ENCODE measurements around the gene ZNF142. TPM values are rescaled to one million over a fixed set of nuclear protein-coding genes. Genes with fewer than 3 reads are reported as not detected.

ZNF142 gene
- total and polyA plus RNA-seq, 4 experiments from 2014 or later = 1.9 to 54.5 (median 30.9) TPM

- Histone ChIP-seq H3K27me3 (ENCODE audit: insufficient read depth, low read length) (no peaks in the 10 kb centered on the region), H3K27ac (ENCODE audit: low read depth, low read length) (no peak overlapping the region), H3K9me3 (ENCODE audit: control insufficient read depth in 1 of 2, low read length in 2 of 2) (no peaks in the 10 kb centered on the region), H3K36me3 (ENCODE audit: insufficient read depth, low read length) (no peaks in the 10 kb centered on the region), H3K4me3 (ENCODE audit: low read length in 2 of 2) (no peak overlapping the region), H3K4me1 (ENCODE audit: insufficient read depth, low read length) (no peaks in the 10 kb centered on the region)
- Mint-ChIP-seq H3K4me3 (no peak overlapping the region), H3K36me3 (no peaks in the 10 kb centered on the region), H3K27ac (peak overlapping the region in 1 of 7 donors; percentile 70), H3K27me3 (no peaks in the 10 kb centered on the region), H3K4me1 (no peaks in the 10 kb centered on the region), H3K9me3 (peaks cover 0 to 2% (median 0%) of the 10 kb centered on the region in 8 donors)
- no peak for DNase-seq
- CTCF ChIA-PET (ENCODE audit: partially characterized antibody) = no interaction called here
- intact Hi-C loops (cut with micrococcal nuclease) = no loop called here
- POLR2A ChIA-PET (ENCODE audit: partially characterized antibody) = no interaction called here
Measured at GRCh38 chr2:218622606-218623365, 36.6 kb downstream of the ZNF142 start.

GRCh38 chr2:218621007-218621406 lies 38.4 kb downstream of the ZNF142 start:
- CTCF ChIA-PET (ENCODE audit: partially characterized antibody) = no interaction called here

GRCh38 chr2:218618102-218618860 lies 41.1 kb downstream of the ZNF142 start:
- Mint-ChIP-seq H3K9me3 (peaks cover 0 to 2% (median 0%) of the 10 kb centered on the region in 8 donors), H3K27me3 (no peaks in the 10 kb centered on the region), H3K4me3 (no peak overlapping the region), H3K36me3 (no peaks in the 10 kb centered on the region), H3K27ac (no peak overlapping the region), H3K4me1 (no peaks in the 10 kb centered on the region)
- Histone ChIP-seq H3K36me3 (ENCODE audit: insufficient read depth, low read length) (no peaks in the 10 kb centered on the region), H3K27me3 (ENCODE audit: insufficient read depth, low read length) (no peaks in the 10 kb centered on the region), H3K27ac (ENCODE audit: low read depth, low read length) (no peak overlapping the region), H3K4me1 (ENCODE audit: insufficient read depth, low read length) (no peaks in the 10 kb centered on the region), H3K4me3 (ENCODE audit: low read length in 2 of 2) (no peak overlapping the region), H3K9me3 (ENCODE audit: control insufficient read depth in 1 of 2, low read length in 2 of 2) (no peaks in the 10 kb centered on the region)
- POLR2A ChIA-PET (ENCODE audit: partially characterized antibody) = no interaction called here
- DNase-seq = no peak
- intact Hi-C loops (cut with micrococcal nuclease) = no loop called here
- CTCF ChIA-PET (ENCODE audit: partially characterized antibody) = interaction anchor here (1.4 kb wide), 1 partner anchor 10 kb away, joined by 5 read pairs; no protein-coding TSS in a partner anchor

More at GRCh38 chr2:218621007-218621406, 38.4 kb downstream of the ZNF142 start:
- Histone ChIP-seq H3K36me3 (ENCODE audit: insufficient read depth, low read length) (no peaks in the 10 kb centered on the region), H3K27me3 (ENCODE audit: insufficient read depth, low read length) (no peaks in the 10 kb centered on the region), H3K4me1 (ENCODE audit: insufficient read depth, low read length) (no peaks in the 10 kb centered on the region), H3K9me3 (ENCODE audit: control insufficient read depth in 1 of 2, low read length in 2 of 2) (no peaks in the 10 kb centered on the region), H3K27ac (ENCODE audit: low read depth, low read length) (no peak overlapping the region), H3K4me3 (ENCODE audit: low read length in 2 of 2) (no peak overlapping the region)
- Mint-ChIP-seq H3K4me1 (no peaks in the 10 kb centered on the region), H3K27ac (no peak overlapping the region), H3K27me3 (no peaks in the 10 kb centered on the region), H3K4me3 (no peak overlapping the region), H3K9me3 (peaks cover 0 to 2% (median 0%) of the 10 kb centered on the region in 8 donors), H3K36me3 (no peaks in the 10 kb centered on the region)
- POLR2A ChIA-PET (ENCODE audit: partially characterized antibody) = no interaction called here
- no peak for DNase-seq
- intact Hi-C loops (cut with micrococcal nuclease) = no loop called here

GRCh38 chr2:218615868-218616315 lies 43.5 kb downstream of the ZNF142 start:
- no peak overlapping the region for H3K27ac ChIP-seq (ENCODE audit: low read depth, low read length)
- Mint-ChIP-seq H3K27ac (no peak overlapping the region), H3K4me1 (no peaks in the 10 kb centered on the region), H3K27me3 (peaks cover 0 to 2% of the 10 kb centered on the region in 2 donors), H3K9me3 (no peaks in the 10 kb centered on the region), H3K4me3 (no peak overlapping the region), H3K36me3 (no peaks in the 10 kb centered on the region)
- H3K4me3 ChIP-seq (ENCODE audit: low read length in 2 of 2) = no peak overlapping the region
- H3K27me3 ChIP-seq (ENCODE audit: insufficient read depth, low read length) = no peaks in the 10 kb centered on the region
- no peaks in the 10 kb centered on the region for H3K9me3 ChIP-seq (ENCODE audit: control insufficient read depth in 1 of 2, low read length in 2 of 2)
- no peaks in the 10 kb centered on the region for H3K36me3 ChIP-seq (ENCODE audit: insufficient read depth, low read length)
- DNase-seq = no peak
- intact Hi-C loops (cut with micrococcal nuclease) = no loop called here
- no peaks in the 10 kb centered on the region for H3K4me1 ChIP-seq (ENCODE audit: insufficient read depth, low read length)
- ChIA-PET CTCF (ENCODE audit: partially characterized antibody) (interaction anchor here (1.0 kb wide), 1 partner anchor 9 kb away, joined by 3 read pairs; the partner anchor contains the start of gene PLCD4), POLR2A (ENCODE audit: partially characterized antibody) (no interaction called here)

- no peaks in the 10 kb centered on the region for H3K9me3 Mint-ChIP-seq
- Histone ChIP-seq H3K4me1 (ENCODE audit: insufficient read depth, low read length) (no peaks in the 10 kb centered on the region), H3K4me3 (ENCODE audit: low read length in 2 of 2) (no peak within 1 kb of the TSS), H3K9me3 (ENCODE audit: control insufficient read depth in 1 of 2, low read length in 2 of 2) (no peaks in the 10 kb centered on the region), H3K27ac (ENCODE audit: low read depth, low read length) (no peak within 1 kb of the TSS), H3K36me3 (ENCODE audit: insufficient read depth, low read length) (no peaks in the 10 kb centered on the region), H3K27me3 (ENCODE audit: insufficient read depth, low read length) (no peaks in the 10 kb centered on the region)
- intact Hi-C loops (cut with micrococcal nuclease) = no loop called here
- no peak within 1 kb of the TSS for H3K4me3 Mint-ChIP-seq
- H3K4me1 Mint-ChIP-seq = no peaks in the 10 kb centered on the region
- H3K27ac Mint-ChIP-seq = peak within 1 kb of the TSS in 1 of 7 donors; percentile 3
- peaks cover 10 to 19% of the 10 kb centered on the region in 2 donors for H3K27me3 Mint-ChIP-seq
- no peaks in the 10 kb centered on the region for H3K36me3 Mint-ChIP-seq
- ChIA-PET CTCF (ENCODE audit: partially characterized antibody) (interaction anchor here (1.8 kb wide), 1 partner anchor 9 kb away, joined by 3 read pairs; no protein-coding TSS in a partner anchor), POLR2A (ENCODE audit: partially characterized antibody) (no interaction called here)
- DNase-seq = no peak
Measured at GRCh38 chr2:218607436-218608115, 51.8 kb downstream of the ZNF142 start, which contains the start of gene PLCD4. Gene PLCD4, plus strand, starts transcription at chr2:218607899. Its CDS starts 7,841 bp downstream, at chr2:218615740.

GRCh38 chr2:218605432-218605831 lies 54.0 kb downstream of the ZNF142 start:
- CTCF ChIA-PET (ENCODE audit: partially characterized antibody) = no interaction called here

More at GRCh38 chr2:218605432-218605831, 54.0 kb downstream of the ZNF142 start:
- Histone ChIP-seq H3K4me1 (ENCODE audit: insufficient read depth, low read length) (no peaks in the 10 kb centered on the region), H3K27ac (ENCODE audit: low read depth, low read length) (no peak overlapping the region), H3K9me3 (ENCODE audit: control insufficient read depth in 1 of 2, low read length in 2 of 2) (no peaks in the 10 kb centered on the region), H3K36me3 (ENCODE audit: insufficient read depth, low read length) (no peaks in the 10 kb centered on the region), H3K4me3 (ENCODE audit: low read length in 2 of 2) (no peak overlapping the region), H3K27me3 (ENCODE audit: insufficient read depth, low read length) (no peaks in the 10 kb centered on the region)
- peaks cover 9 to 19% of the 10 kb centered on the region in 2 donors for H3K27me3 Mint-ChIP-seq
- H3K9me3 Mint-ChIP-seq = no peaks in the 10 kb centered on the region
- intact Hi-C loops (cut with micrococcal nuclease) = no loop called here
- POLR2A ChIA-PET (ENCODE audit: partially characterized antibody) = no interaction called here
- no peak for DNase-seq
- H3K4me1 Mint-ChIP-seq = no peaks in the 10 kb centered on the region
- H3K27ac Mint-ChIP-seq = no peak overlapping the region
- H3K36me3 Mint-ChIP-seq = no peaks in the 10 kb centered on the region
- no peak overlapping the region for H3K4me3 Mint-ChIP-seq

All from CD4-positive, alpha-beta memory T cell (primary cell).